Cardiac fibroblast (primary cell): ENCODE measurements around the gene SET.

Source experiments
- DNase-seq, 2 donors: peaks; one replicate each; pipeline versions ENCODE4 v3.0.0 to v3.0.0-alpha.2; 2010; ENCODE audit warnings: low read depth in 2 of 2
- H3K4me3 ChIP-seq, 2 donors: replicated peaks in 1 of 2; 1 replicate in 1 of 2; 2 replicates in 1 of 2; pipeline ENCODE4 v1.5.1; 2011; ENCODE audit warnings: low read depth in 2 of 2, low read length in 2 of 2, mild to moderate bottlenecking in 2 of 2, moderate library complexity in 1 of 2
- CTCF ChIP-seq: IDR thresholded peaks from one replicate; pipeline ENCODE4 v1.5.1; 2011; ENCODE audit warnings: low read depth, mild to moderate bottlenecking, low read length, inconsistent platforms

SET gene

GRCh38 chr9:128675382-128675781, 13.6 kb upstream of the SET start:
- H3K4me3 ChIP-seq, result no peak overlapping the region
- no peak for TF ChIP-seq CTCF
- no peak for DNase-seq

GRCh38 chr9:128677794-128678193, 11.2 kb upstream of the SET start:
- H3K4me3 ChIP-seq, result no peak overlapping the region
- no peak for DNase-seq
- no peak for TF ChIP-seq CTCF

- peak overlapping the region; percentile 58 to 69 for H3K4me3 ChIP-seq
- peak; percentile 64 to 80 for DNase-seq
- no peak for TF ChIP-seq CTCF
Observed at GRCh38 chr9:128683340-128684064, 5.5 kb upstream of the SET start.

GRCh38 chr9:128684065-128684324, 5.0 kb upstream of the SET start:
- DNase-seq, result no peak
- H3K4me3 ChIP-seq, result peak overlapping the region; percentile 58 to 69
- no peak for TF ChIP-seq CTCF

GRCh38 chr9:128684325-128685199, 4.5 kb upstream of the SET start:
- peak overlapping the region; percentile 58 to 69 for H3K4me3 ChIP-seq
- TF ChIP-seq CTCF, result no peak
- DNase-seq, result peak; percentile 77 to 78

GRCh38 chr9:128685636-128686489, 3.2 kb upstream of the SET start:
- DNase-seq, result peak in 1 of 2 donors; percentile 22
- no peak overlapping the region for H3K4me3 ChIP-seq
- TF ChIP-seq CTCF, result no peak
